WTC11 (cell line): ENCODE measurements around the gene SLC25A21.

Experiments used
- CTCF ChIP-seq: fragments of 200-600 bp; IDR thresholded peaks from 2 replicates; pipeline ENCODE4 v1.8.0; 2022; ENCODE audit warnings: antibody characterized with exemption
- ZBTB21 ChIP-seq: sonication (generic); formaldehyde crosslinking; IDR thresholded peaks from 2 replicates; pipeline ENCODE4 v1.8.1; 2023; ENCODE audit warnings: mild to moderate bottlenecking, missing genetic modification reagents, borderline replicate concordance

GRCh38 chr14:37046815-37047214 lies 125.6 kb downstream of the SLC25A21 start:
- no peak for TF ChIP-seq ZBTB21
- TF ChIP-seq CTCF: no peak
